Activated CD4-positive, alpha-beta T cell treated with anti-CD3 and anti-CD28 coated beads for 36 hours (primary cell): ENCODE data around the gene SLC5A10. TPM values are rescaled to one million over a fixed set of nuclear protein-coding genes. Genes with fewer than 3 reads are reported as not detected.
"Not testable (repeated sequence)": the region's sequence is repeated elsewhere in the genome, so short reads cannot be mapped to it uniquely, and the experiment has no call there.

Source experiments
- ATAC-seq: fragments of 200-7000 bp; cut with Tn5 transposase; one replicate; pipeline ENCODE4 v1.10.0; 2021; ENCODE audit warnings: mild to moderate bottlenecking, moderate library complexity
- CTCF ChIA-PET: fragments of 350-600 bp; sonication (Branson Sonifier 250); formaldehyde crosslinking; loops from one replicate; lab custom pipeline; 2021; ENCODE audit warnings: antibody characterized with exemption; lab: Charles Lee
- POLR2A ChIA-PET: fragments of 350-600 bp; sonication (Branson Sonifier 250); formaldehyde crosslinking; loops from one replicate; lab custom pipeline; 2021; ENCODE audit warnings: antibody characterized with exemption, inconsistent platforms; lab: Charles Lee
- DNase-seq: peaks from one replicate; pipeline ENCODE4 v3.0.0-alpha.2; 2020
- H3K27ac Mint-ChIP-seq: one replicate; pipeline ENCODE4 v1.8.0; 2021; ENCODE audit warnings: mixed read lengths
- H3K27me3 Mint-ChIP-seq: one replicate; pipeline ENCODE4 v1.8.0; 2021; ENCODE audit warnings: mixed read lengths
- H3K36me3 Mint-ChIP-seq: one replicate; pipeline ENCODE4 v1.8.0; 2021; ENCODE audit warnings: low read depth, mixed read lengths
- H3K4me1 Mint-ChIP-seq: one replicate; pipeline ENCODE4 v1.8.0; 2021; ENCODE audit warnings: mixed read lengths
- H3K4me3 Mint-ChIP-seq: one replicate; pipeline ENCODE4 v1.8.0; 2021; ENCODE audit warnings: mild to moderate bottlenecking, moderate library complexity, mixed read lengths
- H3K9me3 Mint-ChIP-seq: one replicate; pipeline ENCODE4 v1.8.0; 2021; ENCODE audit warnings: low read depth, mixed read lengths
- intact Hi-C, 2 experiments: fragments of 100-400 bp; cut with DNase I in 1 of 2; cut with micrococcal nuclease in 1 of 2; formaldehyde crosslinking; loops; one replicate each; pipeline versions ENCODE4 v1.14.2 to v1.15.1; 2022 to 2024; cut with DNase I, micrococcal nuclease
- total RNA-seq, 2 experiments: library from RNA; stranded (reverse); gene quantifications; one replicate each; pipeline ENCODE4 v1.2.3, GENCODE V29; 2021

The SLC5A10 gene
- total RNA-seq, 2 experiments from 2014 or later, result not detected

GRCh38 chr17:19032377-19032988 lies 80.5 kb downstream of the SLC5A10 start:
- H3K36me3 Mint-ChIP-seq, H3K27me3 Mint-ChIP-seq, H3K9me3 Mint-ChIP-seq, H3K4me1 Mint-ChIP-seq, H3K4me3 Mint-ChIP-seq, H3K27ac Mint-ChIP-seq, DNase-seq, POLR2A ChIA-PET, intact Hi-C loops, CTCF ChIA-PET: not testable (repeated sequence)
- peak; percentile 92 for ATAC-seq

GRCh38 chr17:19036186-19036585 lies 84.2 kb downstream of the SLC5A10 start:
- H3K9me3 Mint-ChIP-seq, DNase-seq, intact Hi-C loops, POLR2A ChIA-PET, H3K27ac Mint-ChIP-seq, H3K4me1 Mint-ChIP-seq, CTCF ChIA-PET, H3K36me3 Mint-ChIP-seq, H3K4me3 Mint-ChIP-seq, ATAC-seq, H3K27me3 Mint-ChIP-seq: not testable (repeated sequence)

GRCh38 chr17:19037547-19037946 lies 85.6 kb downstream of the SLC5A10 start:
- CTCF ChIA-PET, ATAC-seq: not testable (repeated sequence)

GRCh38 chr17:19038007-19038406 lies 86.0 kb downstream of the SLC5A10 start:
- H3K4me1 Mint-ChIP-seq, H3K9me3 Mint-ChIP-seq, H3K36me3 Mint-ChIP-seq, H3K27ac Mint-ChIP-seq, H3K4me3 Mint-ChIP-seq, intact Hi-C loops, POLR2A ChIA-PET, DNase-seq, CTCF ChIA-PET, H3K27me3 Mint-ChIP-seq: not testable (repeated sequence)
- ATAC-seq, result peak; percentile 59

More at GRCh38 chr17:19037547-19037946, 85.6 kb downstream of the SLC5A10 start:
- intact Hi-C loops, POLR2A ChIA-PET, H3K36me3 Mint-ChIP-seq, H3K4me3 Mint-ChIP-seq, DNase-seq, H3K9me3 Mint-ChIP-seq, H3K27me3 Mint-ChIP-seq, H3K4me1 Mint-ChIP-seq, H3K27ac Mint-ChIP-seq: not testable (repeated sequence)

GRCh38 chr17:19038730-19039129 lies 86.8 kb downstream of the SLC5A10 start:
- POLR2A ChIA-PET, H3K4me3 Mint-ChIP-seq, intact Hi-C loops, H3K27ac Mint-ChIP-seq, H3K4me1 Mint-ChIP-seq, CTCF ChIA-PET, H3K9me3 Mint-ChIP-seq, H3K36me3 Mint-ChIP-seq, H3K27me3 Mint-ChIP-seq, DNase-seq: not testable (repeated sequence)
- ATAC-seq, result peak; percentile 32

- H3K27me3 Mint-ChIP-seq, CTCF ChIA-PET, H3K9me3 Mint-ChIP-seq, DNase-seq, H3K4me3 Mint-ChIP-seq, intact Hi-C loops, POLR2A ChIA-PET, H3K36me3 Mint-ChIP-seq, H3K27ac Mint-ChIP-seq, H3K4me1 Mint-ChIP-seq: not testable (repeated sequence)
- ATAC-seq, result peak; percentile 11
These were observed 88.4 kb downstream of the SLC5A10 start for GRCh38 chr17:19040350-19040749.

- CTCF ChIA-PET, H3K27ac Mint-ChIP-seq, DNase-seq: not testable (repeated sequence)
These were observed 89.9 kb downstream of the SLC5A10 start for GRCh38 chr17:19041871-19042270.

GRCh38 chr17:19042369-19042768 lies 90.4 kb downstream of the SLC5A10 start:
- H3K4me1 Mint-ChIP-seq, H3K27me3 Mint-ChIP-seq, H3K9me3 Mint-ChIP-seq, DNase-seq, H3K4me3 Mint-ChIP-seq, intact Hi-C loops, ATAC-seq, H3K36me3 Mint-ChIP-seq, H3K27ac Mint-ChIP-seq, POLR2A ChIA-PET, CTCF ChIA-PET: not testable (repeated sequence)

More at GRCh38 chr17:19041871-19042270, 89.9 kb downstream of the SLC5A10 start:
- ATAC-seq, H3K4me3 Mint-ChIP-seq, H3K36me3 Mint-ChIP-seq, POLR2A ChIA-PET, intact Hi-C loops, H3K4me1 Mint-ChIP-seq, H3K27me3 Mint-ChIP-seq, H3K9me3 Mint-ChIP-seq: not testable (repeated sequence)

- intact Hi-C loops, CTCF ChIA-PET, DNase-seq, H3K27ac Mint-ChIP-seq, H3K4me3 Mint-ChIP-seq, H3K4me1 Mint-ChIP-seq, H3K27me3 Mint-ChIP-seq, H3K36me3 Mint-ChIP-seq, H3K9me3 Mint-ChIP-seq, POLR2A ChIA-PET: not testable (repeated sequence)
- peak; percentile 9 for ATAC-seq
These were observed 91.1 kb downstream of the SLC5A10 start for GRCh38 chr17:19043032-19043431.

GRCh38 chr17:19044643-19045042 lies 92.7 kb downstream of the SLC5A10 start:
- H3K4me1 Mint-ChIP-seq, CTCF ChIA-PET, DNase-seq, H3K27ac Mint-ChIP-seq, H3K9me3 Mint-ChIP-seq, intact Hi-C loops, H3K4me3 Mint-ChIP-seq, POLR2A ChIA-PET, H3K27me3 Mint-ChIP-seq, H3K36me3 Mint-ChIP-seq: not testable (repeated sequence)
- ATAC-seq, result peak; percentile 57

GRCh38 chr17:19046782-19047375 lies 94.9 kb downstream of the SLC5A10 start, which contains the start of gene GRAP:
TSS of gene GRAP (minus strand) at chr17:19046957. CDS start at chr17:19046926, 31 bp downstream.
- peak; percentile 74 for ATAC-seq
- intact Hi-C loops, H3K9me3 Mint-ChIP-seq, H3K36me3 Mint-ChIP-seq, CTCF ChIA-PET, H3K4me3 Mint-ChIP-seq, H3K4me1 Mint-ChIP-seq, POLR2A ChIA-PET, H3K27me3 Mint-ChIP-seq, DNase-seq, H3K27ac Mint-ChIP-seq: not testable (repeated sequence)

- H3K4me1 Mint-ChIP-seq, CTCF ChIA-PET, ATAC-seq, H3K27ac Mint-ChIP-seq, H3K27me3 Mint-ChIP-seq, intact Hi-C loops, H3K36me3 Mint-ChIP-seq, H3K9me3 Mint-ChIP-seq, H3K4me3 Mint-ChIP-seq, POLR2A ChIA-PET: not testable (repeated sequence)
- peak; percentile 4 for DNase-seq
These were observed 95.5 kb downstream of the SLC5A10 start for GRCh38 chr17:19047510-19047909.
